HCT116 (cell line): ENCODE results near the gene CERS6.

Experiments used
- CTCF ChIP-seq, 3 experiments: fragments of 200-600 bp in 1 of 3; sonication (generic) in 1 of 3; IDR thresholded peaks in 2 of 3; conservative IDR thresholded peaks in 1 of 3; 2 replicates each; pipeline ENCODE4 v1.5.1; 2012 to 2017; ENCODE audit warnings: low read depth in 2 of 3, low read length in 2 of 3, antibody characterized with exemption in 1 of 3, borderline replicate concordance in 1 of 3, control low read depth in 1 of 3, mild to moderate bottlenecking in 1 of 3, mixed read lengths in 1 of 3, mixed run types in 1 of 3, moderate library complexity in 1 of 3; ENCODE audit not compliant: insufficient read depth in 1 of 3
- POLR2A ChIP-seq: IDR thresholded peaks from 2 replicates; pipeline ENCODE4 v1.7.0; 2011; ENCODE audit warnings: borderline replicate concordance; ENCODE audit not compliant: insufficient read depth, insufficient read length; ENCODE audit errors: extremely low read depth
- POLR2AphosphoS5 ChIP-seq: IDR thresholded peaks from 2 replicates; pipeline ENCODE4 v1.6.1; 2011; ENCODE audit warnings: mild to moderate bottlenecking, low read depth, low read length, moderate library complexity

- no peak for TF ChIP-seq POLR2A
- no peak for TF ChIP-seq CTCF (IDR thresholded peaks at IDR 0.05 in 2 of 3, conservative IDR thresholded peaks at IDR 0.05 in 1 of 3; ENCODE audit: borderline replicate concordance in 1 of 3, insufficient read depth in 1 of 3, low read depth in 2 of 3, low read length in 2 of 3)
- no peak for TF ChIP-seq POLR2AphosphoS5
Measured at GRCh38 chr2:168567836-168568235, 111.8 kb downstream of the CERS6 start.
